ENCODE measurements around the gene BTBD7.

The BTBD7 gene, protein sequence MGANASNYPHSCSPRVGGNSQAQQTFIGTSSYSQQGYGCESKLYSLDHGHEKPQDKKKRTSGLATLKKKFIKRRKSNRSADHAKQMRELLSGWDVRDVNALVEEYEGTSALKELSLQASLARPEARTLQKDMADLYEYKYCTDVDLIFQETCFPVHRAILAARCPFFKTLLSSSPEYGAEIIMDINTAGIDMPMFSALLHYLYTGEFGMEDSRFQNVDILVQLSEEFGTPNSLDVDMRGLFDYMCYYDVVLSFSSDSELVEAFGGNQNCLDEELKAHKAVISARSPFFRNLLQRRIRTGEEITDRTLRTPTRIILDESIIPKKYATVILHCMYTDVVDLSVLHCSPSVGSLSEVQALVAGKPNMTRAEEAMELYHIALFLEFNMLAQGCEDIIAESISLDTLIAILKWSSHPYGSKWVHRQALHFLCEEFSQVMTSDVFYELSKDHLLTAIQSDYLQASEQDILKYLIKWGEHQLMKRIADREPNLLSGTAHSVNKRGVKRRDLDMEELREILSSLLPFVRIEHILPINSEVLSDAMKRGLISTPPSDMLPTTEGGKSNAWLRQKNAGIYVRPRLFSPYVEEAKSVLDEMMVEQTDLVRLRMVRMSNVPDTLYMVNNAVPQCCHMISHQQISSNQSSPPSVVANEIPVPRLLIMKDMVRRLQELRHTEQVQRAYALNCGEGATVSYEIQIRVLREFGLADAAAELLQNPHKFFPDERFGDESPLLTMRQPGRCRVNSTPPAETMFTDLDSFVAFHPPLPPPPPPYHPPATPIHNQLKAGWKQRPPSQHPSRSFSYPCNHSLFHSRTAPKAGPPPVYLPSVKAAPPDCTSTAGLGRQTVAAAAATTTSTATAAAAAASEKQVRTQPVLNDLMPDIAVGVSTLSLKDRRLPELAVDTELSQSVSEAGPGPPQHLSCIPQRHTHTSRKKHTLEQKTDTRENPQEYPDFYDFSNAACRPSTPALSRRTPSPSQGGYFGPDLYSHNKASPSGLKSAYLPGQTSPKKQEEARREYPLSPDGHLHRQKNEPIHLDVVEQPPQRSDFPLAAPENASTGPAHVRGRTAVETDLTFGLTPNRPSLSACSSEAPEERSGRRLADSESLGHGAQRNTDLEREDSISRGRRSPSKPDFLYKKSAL

DNA sequence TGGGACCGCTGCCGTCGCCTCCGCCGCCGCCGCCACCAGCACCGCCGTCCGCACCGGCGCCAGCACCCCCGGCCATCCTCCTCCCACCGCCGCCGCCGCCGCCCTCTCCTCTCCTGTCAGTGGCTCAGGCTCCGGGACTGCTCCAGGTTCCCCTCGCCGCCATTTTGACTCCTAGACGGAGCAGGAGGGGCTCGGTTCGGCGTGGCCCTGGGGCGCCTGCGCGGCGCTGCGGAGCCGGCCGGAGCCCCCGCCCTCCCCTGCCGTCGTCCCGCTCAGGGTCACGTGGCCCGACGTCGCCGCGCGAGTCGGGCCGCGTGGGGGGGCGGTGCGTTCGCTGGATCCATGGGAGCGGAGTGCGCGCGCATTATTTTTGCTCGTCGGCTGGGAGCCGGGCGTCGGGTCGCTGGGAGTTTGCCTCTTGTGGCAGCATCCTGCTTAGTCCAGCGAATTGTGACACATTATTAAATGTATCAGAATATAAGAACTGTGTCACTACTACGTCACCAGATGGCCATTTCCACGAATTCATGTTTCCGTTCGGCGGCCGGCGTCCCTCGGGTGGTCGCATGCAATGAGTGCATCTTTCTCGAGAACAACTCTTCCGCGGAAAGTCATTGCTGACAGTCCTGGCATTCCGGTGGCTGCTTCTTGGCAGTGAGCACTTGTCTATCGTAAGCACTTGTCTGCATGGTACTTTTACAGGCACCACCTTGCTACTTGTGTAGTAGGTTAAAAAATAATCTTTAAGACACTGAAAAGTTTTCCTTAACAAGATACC lies at the start of gene BTBD7:
Gene BTBD7, minus strand, starts transcription at position 184 of the 778 bp plus-strand sequence. CDS start 36,985 bp downstream, outside the sequence.
- peak within 1 kb of the TSS; percentile 96 for H2AFZ ChIP-seq (ENCODE audit: low read depth, low read length, severe bottlenecking)
- H4K20me1 ChIP-seq (ENCODE audit: low read depth, low read length): peaks cover 12% of the 10 kb centered on the region; the same call in 1 of the 2 replicates
- H3K9me3 ChIP-seq (ENCODE audit: insufficient read depth, low read length): peaks cover 9% of the 10 kb centered on the region; the same call in 1 of the 2 replicates
- no peaks in the 10 kb centered on the region for H3K27me3 ChIP-seq (ENCODE audit: low read length)
- peak within 1 kb of the TSS; percentile 94 for H3K9ac ChIP-seq (ENCODE audit: low read length)
- no peaks in the 10 kb centered on the region for H3K9me2 ChIP-seq (replicated peaks; ENCODE audit: insufficient read depth, low read length)
- no peaks in the 10 kb centered on the region for H3K36me3 ChIP-seq (ENCODE audit: low read length)
- peak within 1 kb of the TSS; percentile 89 for H3K4me2 ChIP-seq (ENCODE audit: low read depth, low read length, poor library complexity, severe bottlenecking)
- H3K4me3 ChIP-seq (ENCODE audit: insufficient read depth, low read length, poor library complexity, severe bottlenecking): peak within 1 kb of the TSS; percentile 89
- H3F3A ChIP-seq (ENCODE audit: insufficient read depth): no peaks in the 10 kb centered on the region
- peak within 1 kb of the TSS; percentile 64 for H3K27ac ChIP-seq (ENCODE audit: low read depth, low read length)
- TF ChIP-seq, protein P1, sequence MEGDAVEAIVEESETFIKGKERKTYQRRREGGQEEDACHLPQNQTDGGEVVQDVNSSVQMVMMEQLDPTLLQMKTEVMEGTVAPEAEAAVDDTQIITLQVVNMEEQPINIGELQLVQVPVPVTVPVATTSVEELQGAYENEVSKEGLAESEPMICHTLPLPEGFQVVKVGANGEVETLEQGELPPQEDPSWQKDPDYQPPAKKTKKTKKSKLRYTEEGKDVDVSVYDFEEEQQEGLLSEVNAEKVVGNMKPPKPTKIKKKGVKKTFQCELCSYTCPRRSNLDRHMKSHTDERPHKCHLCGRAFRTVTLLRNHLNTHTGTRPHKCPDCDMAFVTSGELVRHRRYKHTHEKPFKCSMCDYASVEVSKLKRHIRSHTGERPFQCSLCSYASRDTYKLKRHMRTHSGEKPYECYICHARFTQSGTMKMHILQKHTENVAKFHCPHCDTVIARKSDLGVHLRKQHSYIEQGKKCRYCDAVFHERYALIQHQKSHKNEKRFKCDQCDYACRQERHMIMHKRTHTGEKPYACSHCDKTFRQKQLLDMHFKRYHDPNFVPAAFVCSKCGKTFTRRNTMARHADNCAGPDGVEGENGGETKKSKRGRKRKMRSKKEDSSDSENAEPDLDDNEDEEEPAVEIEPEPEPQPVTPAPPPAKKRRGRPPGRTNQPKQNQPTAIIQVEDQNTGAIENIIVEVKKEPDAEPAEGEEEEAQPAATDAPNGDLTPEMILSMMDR (IDR thresholded peaks at IDR 0.05; ENCODE audit: insufficient read depth, low read length, poor library complexity, severe bottlenecking): no peak
- no peak for TF ChIP-seq EZH2phosphoT487 (conservative IDR thresholded peaks at IDR 0.05; ENCODE audit: low read length)
- peaks cover 58% of the 10 kb centered on the region for H3K79me2 ChIP-seq (ENCODE audit: insufficient read depth, low read length)

DNA sequence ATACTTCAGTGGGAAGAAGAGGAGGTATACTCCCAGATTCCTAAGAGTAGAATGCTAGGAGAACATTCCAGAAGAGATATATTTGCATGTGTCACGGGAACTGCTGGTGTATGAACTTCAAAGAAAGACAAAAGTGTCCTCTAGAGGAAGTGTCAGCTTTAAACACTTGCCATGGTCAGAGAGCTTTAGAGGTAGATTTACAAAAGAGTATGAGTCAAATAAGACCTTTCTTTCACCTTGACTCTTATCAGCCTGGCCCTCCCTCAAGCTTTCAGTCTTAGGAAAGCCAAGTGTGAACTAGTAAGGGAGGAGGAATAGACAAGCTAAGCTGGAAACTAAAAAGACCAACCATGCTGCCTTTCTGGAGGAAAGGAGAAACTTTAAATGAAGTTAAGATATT lies 48.8 kb upstream of the BTBD7 start:
- no peaks in the 10 kb centered on the region for H4K20me1 ChIP-seq (ENCODE audit: low read depth, low read length)
- H3K79me2 ChIP-seq (ENCODE audit: insufficient read depth, low read length): no peaks in the 10 kb centered on the region
- H3F3A ChIP-seq (ENCODE audit: insufficient read depth): no peaks in the 10 kb centered on the region
- H3K4me3 ChIP-seq (ENCODE audit: insufficient read depth, low read length, poor library complexity, severe bottlenecking): no peak overlapping the region
- no peak overlapping the region for H3K9ac ChIP-seq (ENCODE audit: low read length)
- H3K27me3 ChIP-seq (ENCODE audit: low read length): no peaks in the 10 kb centered on the region
- H2AFZ ChIP-seq (ENCODE audit: low read depth, low read length, severe bottlenecking): no peak overlapping the region
- no peak overlapping the region for H3K4me2 ChIP-seq (ENCODE audit: low read depth, low read length, poor library complexity, severe bottlenecking)
- H3K9me3 ChIP-seq (ENCODE audit: insufficient read depth, low read length): no peaks in the 10 kb centered on the region
- no peaks in the 10 kb centered on the region for H3K36me3 ChIP-seq (ENCODE audit: low read length)
- TF ChIP-seq, protein P1 (IDR thresholded peaks at IDR 0.05; ENCODE audit: insufficient read depth, low read length, poor library complexity, severe bottlenecking): no peak
- H3K27ac ChIP-seq (ENCODE audit: low read depth, low read length): no peak overlapping the region
- H3K9me2 ChIP-seq (replicated peaks; ENCODE audit: insufficient read depth, low read length): no peaks in the 10 kb centered on the region; the same call in 1 of the 2 replicates

DNA sequence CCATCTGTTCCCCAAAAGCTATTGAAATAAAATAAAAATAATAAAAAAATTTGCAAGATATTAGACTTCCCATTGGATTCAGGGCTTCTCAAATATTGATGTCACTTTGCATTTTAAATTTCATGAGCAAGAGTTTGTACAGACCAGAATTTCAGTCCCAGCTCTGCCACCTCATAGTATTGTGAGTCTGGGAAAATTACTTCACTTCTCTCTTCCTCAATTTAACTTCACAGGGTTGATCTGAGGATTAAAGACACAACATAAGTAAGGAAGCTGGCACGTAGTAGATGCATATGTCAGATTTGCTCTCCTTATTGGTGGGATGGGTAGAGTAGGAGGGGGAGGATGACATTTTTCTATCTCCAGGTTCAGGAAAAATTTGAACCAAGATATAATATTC lies 47.0 kb upstream of the BTBD7 start:
- TF ChIP-seq, protein P1 (IDR thresholded peaks at IDR 0.05; ENCODE audit: insufficient read depth, low read length, poor library complexity, severe bottlenecking): no peak
- no peak for TF ChIP-seq EZH2phosphoT487 (conservative IDR thresholded peaks at IDR 0.05; ENCODE audit: low read length)
- no peak overlapping the region for H2AFZ ChIP-seq (ENCODE audit: low read depth, low read length, severe bottlenecking)
- no peak overlapping the region for H3K4me3 ChIP-seq (ENCODE audit: insufficient read depth, low read length, poor library complexity, severe bottlenecking)
- no peaks in the 10 kb centered on the region; the same call in 1 of the 2 replicates for H3K9me2 ChIP-seq (replicated peaks; ENCODE audit: insufficient read depth, low read length)
- H3K9me3 ChIP-seq (ENCODE audit: insufficient read depth, low read length): peaks cover 3% of the 10 kb centered on the region; the same call in 1 of the 2 replicates
- H3K36me3 ChIP-seq (ENCODE audit: low read length): no peaks in the 10 kb centered on the region
- no peaks in the 10 kb centered on the region for H3K79me2 ChIP-seq (ENCODE audit: insufficient read depth, low read length)
- H3K27me3 ChIP-seq (ENCODE audit: low read length): no peaks in the 10 kb centered on the region
- no peak overlapping the region for H3K4me2 ChIP-seq (ENCODE audit: low read depth, low read length, poor library complexity, severe bottlenecking)
- no peaks in the 10 kb centered on the region for H3F3A ChIP-seq (ENCODE audit: insufficient read depth)
- H3K9ac ChIP-seq (ENCODE audit: low read length): no peak overlapping the region
- H3K27ac ChIP-seq (ENCODE audit: low read depth, low read length): no peak overlapping the region
- H4K20me1 ChIP-seq (ENCODE audit: low read depth, low read length): no peaks in the 10 kb centered on the region

All from SU-DHL-6 (cell line).